SU-DHL-6 (cell line): ENCODE data around the gene RGP1.

Experiments used
- EZH2phosphoT487 ChIP-seq: fragments of 200-600 bp; sonication (generic), shearing (Covaris generic); conservative IDR thresholded peaks from 2 replicates; pipeline ENCODE4 v1.6.1; 2018; ENCODE audit warnings: mild to moderate bottlenecking, antibody characterized with exemption, low read length, moderate library complexity, mixed read lengths
- TF ChIP-seq, protein P1 (sequence below): fragments of 200-600 bp; sonication (generic); IDR thresholded peaks from one replicate; pipeline ENCODE4 v1.5.1; 2017; ENCODE audit warnings: antibody characterized with exemption, mild to moderate bottlenecking, low read length, moderate library complexity; ENCODE audit not compliant: insufficient read depth, poor library complexity, severe bottlenecking

DNA sequence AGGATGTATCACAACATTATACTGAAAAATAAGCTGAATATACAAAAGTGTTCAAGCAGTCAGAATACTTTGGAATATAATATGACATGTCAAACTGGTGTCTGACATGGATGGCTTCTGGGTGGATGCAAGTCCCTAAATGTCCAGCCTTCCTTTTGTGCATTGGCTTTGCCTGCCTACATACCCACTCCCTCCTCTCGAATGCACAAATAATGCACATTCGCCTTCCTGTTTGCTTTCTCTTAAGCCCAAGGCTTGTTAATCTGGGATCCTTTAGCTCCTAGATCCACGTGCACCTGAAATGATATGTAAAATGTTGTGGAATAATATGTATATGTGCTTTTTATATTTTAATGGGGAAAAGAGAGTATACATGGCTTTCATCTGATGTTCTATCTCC, 29.4 kb downstream of the RGP1 start:
- TF ChIP-seq, protein P1, sequence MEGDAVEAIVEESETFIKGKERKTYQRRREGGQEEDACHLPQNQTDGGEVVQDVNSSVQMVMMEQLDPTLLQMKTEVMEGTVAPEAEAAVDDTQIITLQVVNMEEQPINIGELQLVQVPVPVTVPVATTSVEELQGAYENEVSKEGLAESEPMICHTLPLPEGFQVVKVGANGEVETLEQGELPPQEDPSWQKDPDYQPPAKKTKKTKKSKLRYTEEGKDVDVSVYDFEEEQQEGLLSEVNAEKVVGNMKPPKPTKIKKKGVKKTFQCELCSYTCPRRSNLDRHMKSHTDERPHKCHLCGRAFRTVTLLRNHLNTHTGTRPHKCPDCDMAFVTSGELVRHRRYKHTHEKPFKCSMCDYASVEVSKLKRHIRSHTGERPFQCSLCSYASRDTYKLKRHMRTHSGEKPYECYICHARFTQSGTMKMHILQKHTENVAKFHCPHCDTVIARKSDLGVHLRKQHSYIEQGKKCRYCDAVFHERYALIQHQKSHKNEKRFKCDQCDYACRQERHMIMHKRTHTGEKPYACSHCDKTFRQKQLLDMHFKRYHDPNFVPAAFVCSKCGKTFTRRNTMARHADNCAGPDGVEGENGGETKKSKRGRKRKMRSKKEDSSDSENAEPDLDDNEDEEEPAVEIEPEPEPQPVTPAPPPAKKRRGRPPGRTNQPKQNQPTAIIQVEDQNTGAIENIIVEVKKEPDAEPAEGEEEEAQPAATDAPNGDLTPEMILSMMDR = no peak
- TF ChIP-seq EZH2phosphoT487 = no peak
